HG03457 (cell line): ENCODE data around the gene SPINT2.
"Not testable (repeated sequence)": the region's sequence is repeated elsewhere in the genome, so short reads cannot be mapped to it uniquely, and the experiment has no call there.

ENCODE experiments used
- ATAC-seq: cut with Tn5 transposase; IDR thresholded peaks from one replicate; pipeline ENCODE4 v1.9.1; 2021; ENCODE audit warnings: moderate number of reproducible peaks; ENCODE audit not compliant: unreplicated experiment

The SPINT2 gene

GRCh38 chr19:38318660-38319059 lies 54.3 kb downstream of the SPINT2 start:
- ATAC-seq: no peak

GRCh38 chr19:38319421-38320258 lies 55.3 kb downstream of the SPINT2 start, which contains the start of gene KCNK6:
TSS of gene KCNK6 (plus strand) at chr19:38319845. CDS start at chr19:38319951, 106 bp downstream.
- no peak for ATAC-seq

GRCh38 chr19:38320969-38321339 lies 56.6 kb downstream of the SPINT2 start:
- ATAC-seq: no peak

- ATAC-seq: no peak
Observed at GRCh38 chr19:38321646-38322196, 57.3 kb downstream of the SPINT2 start.

- no peak for ATAC-seq
Observed at GRCh38 chr19:38323291-38323690, 58.9 kb downstream of the SPINT2 start.

GRCh38 chr19:38324431-38324830 lies 60.1 kb downstream of the SPINT2 start:
- ATAC-seq: no peak

- no peak for ATAC-seq
Observed at GRCh38 chr19:38326591-38326990, 62.2 kb downstream of the SPINT2 start.

GRCh38 chr19:38329651-38330050 lies 65.3 kb downstream of the SPINT2 start:
- ATAC-seq: no peak

- ATAC-seq: no peak
Observed at GRCh38 chr19:38331728-38332127, 67.4 kb downstream of the SPINT2 start.

GRCh38 chr19:38333245-38333644 lies 68.9 kb downstream of the SPINT2 start:
- ATAC-seq: no peak

GRCh38 chr19:38335949-38336637 lies 71.7 kb downstream of the SPINT2 start:
- peak; percentile 65 for ATAC-seq

- ATAC-seq: peak; percentile 38
Observed at GRCh38 chr19:38336638-38337359, 72.4 kb downstream of the SPINT2 start.

GRCh38 chr19:38337360-38337653 lies 72.9 kb downstream of the SPINT2 start:
- ATAC-seq: no peak

- not testable (repeated sequence) for ATAC-seq
Observed at GRCh38 chr19:38339011-38339410, 74.6 kb downstream of the SPINT2 start.

GRCh38 chr19:38340927-38341326 lies 76.6 kb downstream of the SPINT2 start:
- ATAC-seq: no peak
